HG03064 (cell line): ENCODE results near the gene PARP15.
A peak's percentile ranks its signal among the peaks of the same experiment; 100 is the strongest.
"Not testable (repeated sequence)": the region's sequence is repeated elsewhere in the genome, so short reads cannot be mapped to it uniquely, and the experiment has no call there.

Source experiments
- ATAC-seq: cut with Tn5 transposase; IDR thresholded peaks from one replicate; pipeline ENCODE4 v1.9.1; 2021; ENCODE audit warnings: low read depth; ENCODE audit not compliant: unreplicated experiment

The PARP15 gene

GRCh38 chr3:122612696-122613095 is 35.2 kb downstream of the PARP15 start:
- no peak for ATAC-seq

- no peak for ATAC-seq
These were observed 37.9 kb downstream of the PARP15 start for GRCh38 chr3:122615303-122615702.

DNA sequence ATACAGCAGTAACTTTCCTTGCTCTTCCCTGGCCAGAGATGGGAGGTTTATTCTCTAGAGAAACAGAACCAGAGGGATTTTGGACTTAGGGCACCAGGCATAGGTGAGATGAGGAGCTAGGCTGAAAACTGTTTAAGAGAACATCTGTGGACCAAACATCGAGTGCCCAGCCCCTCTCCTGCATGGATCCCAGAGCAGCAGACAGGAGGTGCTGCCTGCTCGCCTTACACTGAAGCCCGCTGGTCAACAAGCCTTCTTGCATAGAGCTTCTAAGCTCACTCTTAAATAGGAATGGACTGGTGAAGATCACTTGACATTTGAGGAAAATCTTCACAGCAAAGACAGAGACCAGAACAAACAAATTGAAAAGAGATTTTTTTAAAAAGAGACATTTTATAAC is 41.2 kb downstream of the PARP15 start:
- no peak for ATAC-seq

GRCh38 chr3:122619040-122619439 is 41.6 kb downstream of the PARP15 start:
- no peak for ATAC-seq

- ATAC-seq, result no peak
These were observed 42.9 kb downstream of the PARP15 start for GRCh38 chr3:122620399-122620798.

- ATAC-seq, result no peak
These were observed 43.7 kb downstream of the PARP15 start for GRCh38 chr3:122621112-122621511.

DNA sequence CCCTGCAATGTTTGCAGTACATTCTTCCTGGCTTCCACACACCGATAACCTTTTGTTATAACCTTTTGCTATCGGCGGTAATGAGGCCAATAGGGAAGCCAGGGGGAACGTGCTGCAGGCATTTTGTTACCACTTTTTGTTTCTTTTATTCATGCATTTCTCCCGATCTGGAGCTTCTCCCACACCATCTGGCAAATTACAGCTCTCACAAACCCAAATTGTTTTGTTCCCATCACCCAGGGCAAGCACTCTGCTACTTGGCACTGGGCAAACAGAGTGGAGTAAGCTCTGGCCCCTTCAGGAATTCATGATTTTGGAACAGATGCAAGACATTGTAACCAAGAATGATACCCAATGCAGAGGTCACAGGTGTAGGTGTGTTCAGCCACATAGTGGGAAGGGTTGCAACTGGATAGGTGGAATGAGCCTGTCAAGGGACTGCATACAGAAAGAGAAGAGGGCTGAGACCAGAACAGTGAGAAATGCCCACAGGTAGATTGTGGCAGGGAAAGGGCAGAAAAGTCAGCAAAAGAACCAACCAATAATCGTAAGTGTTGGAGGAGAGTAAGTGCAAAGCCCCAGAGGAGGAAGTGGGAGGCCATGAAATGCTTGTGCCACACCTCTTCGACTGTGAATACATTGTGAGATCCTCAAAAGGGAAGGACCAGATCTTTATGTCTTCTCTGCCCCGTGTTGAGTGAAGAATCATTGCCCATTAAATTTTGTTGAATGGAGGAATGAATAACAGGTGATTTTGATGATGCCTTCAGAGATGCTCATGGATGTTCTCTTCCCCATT is 45.8 kb downstream of the PARP15 start:
- ATAC-seq, result no peak

DNA sequence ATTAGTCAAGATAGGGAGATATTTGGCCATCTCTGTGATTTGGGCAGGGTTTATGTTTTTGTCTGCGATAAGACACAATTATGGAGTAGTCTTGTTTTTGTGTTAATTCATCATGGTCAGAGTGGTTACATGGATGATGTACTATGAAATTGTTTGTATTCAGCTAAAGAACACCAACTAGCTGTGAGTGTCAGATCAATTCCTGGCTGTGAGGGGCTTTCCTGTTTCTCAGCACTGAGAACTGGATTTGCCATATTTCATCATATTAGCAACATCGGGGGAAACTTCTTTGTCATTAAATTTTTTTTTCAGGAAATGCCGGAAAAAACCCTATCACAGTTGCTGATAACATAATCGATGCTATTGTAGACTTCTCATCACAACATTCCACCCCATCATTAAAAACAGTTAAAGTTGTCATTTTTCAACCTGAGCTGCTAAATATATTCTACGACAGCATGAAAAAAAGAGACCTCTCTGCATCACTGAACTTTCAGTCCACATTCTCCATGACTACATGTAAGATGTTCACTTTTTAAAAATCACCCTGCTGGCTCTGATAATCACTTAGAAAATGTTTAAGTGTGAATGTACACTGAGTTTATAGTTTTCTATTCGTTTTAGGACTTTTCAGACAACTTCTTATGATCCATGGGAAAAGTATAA is 49.2 kb downstream of the PARP15 start:
- no peak for ATAC-seq

DNA sequence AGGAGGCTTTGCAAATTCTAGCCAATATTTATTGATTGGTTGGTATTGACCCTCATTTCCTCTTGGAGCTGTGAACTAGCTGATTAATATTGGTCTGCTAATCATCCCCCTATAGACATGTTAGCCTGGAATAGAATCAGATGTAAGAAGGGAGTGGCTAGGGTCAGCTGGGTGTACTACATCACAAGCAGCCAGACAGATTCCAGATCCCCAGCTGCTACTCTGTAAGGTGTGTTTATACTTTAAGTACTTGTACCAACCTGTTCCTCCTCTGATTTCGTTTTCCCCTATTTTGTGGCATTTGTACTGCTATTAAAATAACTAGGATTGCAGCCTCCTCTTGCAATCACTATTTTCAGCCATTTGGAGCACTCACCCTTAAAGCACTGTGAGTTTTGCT is 49.9 kb downstream of the PARP15 start:
- no peak for ATAC-seq

GRCh38 chr3:122628567-122628966 is 51.1 kb downstream of the PARP15 start:
- no peak for ATAC-seq

DNA sequence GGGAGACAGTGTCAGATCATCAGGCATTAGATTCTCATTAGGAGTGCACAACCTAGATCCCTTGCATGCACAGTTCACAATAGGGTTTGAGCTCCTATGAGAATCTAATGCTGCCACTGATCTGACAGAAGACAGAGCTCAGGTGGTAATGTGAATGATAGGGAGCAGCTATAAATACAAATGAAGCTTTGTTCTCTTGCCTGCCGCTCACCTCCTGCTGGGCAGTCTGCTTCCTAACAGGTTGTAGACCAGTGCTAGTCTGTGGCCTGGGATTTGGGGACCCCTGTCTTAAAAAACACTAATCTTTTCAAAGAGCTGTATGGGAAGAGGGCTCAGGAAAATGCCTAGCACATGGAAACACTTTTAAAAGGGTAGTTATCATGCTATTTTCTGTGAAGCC is 52.3 kb downstream of the PARP15 start:
- no peak for ATAC-seq

GRCh38 chr3:122635789-122636188 is 58.3 kb downstream of the PARP15 start:
- ATAC-seq, result no peak

DNA sequence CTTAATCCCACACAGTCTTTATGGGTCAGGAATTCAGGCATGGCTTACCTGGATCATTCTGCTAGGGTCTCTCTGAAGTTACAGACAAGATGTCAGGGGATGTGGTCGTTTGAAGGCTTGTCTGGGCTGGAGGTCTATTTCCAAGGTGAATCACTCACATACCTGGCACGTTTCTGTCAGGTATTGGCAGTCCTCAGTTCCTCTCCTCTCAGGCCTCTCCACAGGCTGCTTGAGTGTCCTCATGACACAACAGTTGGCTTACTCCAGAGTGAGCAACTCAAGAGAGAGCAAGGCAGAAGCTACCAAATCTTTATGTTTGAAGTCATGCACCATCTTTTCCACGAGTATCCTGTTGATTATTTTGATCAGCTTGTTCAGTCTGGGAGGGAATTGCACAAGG is 59.2 kb downstream of the PARP15 start:
- no peak for ATAC-seq

DNA sequence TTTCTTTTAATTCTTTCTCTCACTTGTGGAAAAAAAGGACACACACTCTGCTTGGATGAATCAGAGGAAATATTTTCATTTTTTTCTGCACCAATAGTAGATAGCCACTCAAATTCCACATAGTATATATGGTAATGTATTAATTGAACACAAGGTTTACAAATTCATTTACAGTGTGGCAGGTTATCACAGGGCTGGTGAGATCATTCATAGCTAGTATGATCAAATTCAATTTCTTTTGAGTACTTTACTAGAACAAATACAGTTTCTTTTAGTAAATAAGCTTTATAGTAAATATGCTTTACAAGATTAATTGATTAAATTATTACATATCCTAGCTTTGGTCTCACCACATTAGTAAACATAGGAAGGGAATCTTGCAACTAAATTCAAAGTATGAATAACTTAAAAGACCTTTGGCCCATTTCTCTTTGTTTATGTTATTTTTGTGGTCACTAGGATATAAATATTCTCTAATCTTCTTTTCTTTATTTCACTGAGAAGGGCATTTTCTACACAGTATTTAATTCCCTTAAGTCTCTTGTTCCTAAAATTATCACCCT is 63.1 kb downstream of the PARP15 start:
- ATAC-seq, result no peak

DNA sequence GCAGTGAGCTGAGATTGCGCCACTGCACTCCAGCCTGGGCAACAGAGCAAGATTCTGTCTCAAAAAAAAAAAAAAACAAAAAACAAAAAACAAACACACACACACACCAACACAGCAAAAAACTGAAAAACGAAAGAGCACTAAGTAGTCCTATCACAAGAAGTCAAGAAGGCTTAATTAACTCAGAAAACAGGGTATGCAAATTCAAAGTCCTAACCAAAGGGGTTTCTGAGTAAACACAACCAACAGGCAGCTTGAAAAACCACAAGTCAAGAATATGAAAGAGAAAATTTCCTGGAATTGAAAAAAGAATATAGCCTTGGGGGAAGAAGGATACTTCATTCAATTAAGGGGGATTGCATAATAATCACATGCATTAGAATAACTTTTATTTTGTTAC is 65.5 kb downstream of the PARP15 start:
- no peak for ATAC-seq

DNA sequence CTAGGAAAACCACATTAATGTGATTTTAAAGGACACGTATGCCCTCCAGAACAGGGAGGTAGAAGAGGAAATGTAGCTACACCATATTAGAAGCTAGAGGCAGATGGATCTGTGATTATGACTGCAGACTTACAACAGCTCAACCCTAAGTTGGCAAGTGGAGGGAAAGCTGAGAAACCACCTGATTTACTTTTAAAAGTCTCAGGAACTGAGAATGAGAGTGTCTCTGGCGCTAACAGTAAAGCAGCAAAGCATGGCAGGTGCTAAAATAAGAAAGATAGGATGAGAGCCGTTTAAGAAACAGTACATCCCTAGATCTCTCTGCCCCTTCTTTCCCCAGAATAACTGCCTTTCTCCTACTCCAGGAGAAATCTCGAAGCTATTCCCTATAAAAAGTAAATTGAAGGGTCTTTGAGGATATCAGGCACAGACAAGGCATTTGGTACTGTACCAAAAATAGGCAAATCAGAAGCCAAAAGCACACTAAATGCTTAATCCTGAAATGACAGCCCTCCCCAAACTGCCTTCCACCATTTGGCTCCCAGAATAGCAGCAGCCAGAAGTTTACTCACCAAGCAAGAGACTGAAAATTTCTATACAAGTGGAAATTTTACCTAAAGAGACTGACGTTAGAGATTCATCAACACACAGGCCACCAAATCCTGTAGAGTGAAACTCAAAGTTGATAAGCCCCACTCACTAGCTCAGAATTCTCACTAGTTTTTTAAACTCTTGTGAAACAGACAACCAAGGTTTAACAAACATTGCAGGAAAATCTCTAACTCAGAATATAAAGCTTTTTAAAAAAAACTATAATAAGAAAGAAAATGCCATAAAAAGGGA is 68.9 kb downstream of the PARP15 start:
- peak; percentile 81 for ATAC-seq

- not testable (repeated sequence) for ATAC-seq
These were observed 73.9 kb downstream of the PARP15 start for GRCh38 chr3:122651233-122651907.

GRCh38 chr3:122651962-122652361 is 74.5 kb downstream of the PARP15 start:
- not testable (repeated sequence) for ATAC-seq

- not testable (repeated sequence) for ATAC-seq
These were observed 80.9 kb downstream of the PARP15 start for GRCh38 chr3:122658336-122658735.

DNA sequence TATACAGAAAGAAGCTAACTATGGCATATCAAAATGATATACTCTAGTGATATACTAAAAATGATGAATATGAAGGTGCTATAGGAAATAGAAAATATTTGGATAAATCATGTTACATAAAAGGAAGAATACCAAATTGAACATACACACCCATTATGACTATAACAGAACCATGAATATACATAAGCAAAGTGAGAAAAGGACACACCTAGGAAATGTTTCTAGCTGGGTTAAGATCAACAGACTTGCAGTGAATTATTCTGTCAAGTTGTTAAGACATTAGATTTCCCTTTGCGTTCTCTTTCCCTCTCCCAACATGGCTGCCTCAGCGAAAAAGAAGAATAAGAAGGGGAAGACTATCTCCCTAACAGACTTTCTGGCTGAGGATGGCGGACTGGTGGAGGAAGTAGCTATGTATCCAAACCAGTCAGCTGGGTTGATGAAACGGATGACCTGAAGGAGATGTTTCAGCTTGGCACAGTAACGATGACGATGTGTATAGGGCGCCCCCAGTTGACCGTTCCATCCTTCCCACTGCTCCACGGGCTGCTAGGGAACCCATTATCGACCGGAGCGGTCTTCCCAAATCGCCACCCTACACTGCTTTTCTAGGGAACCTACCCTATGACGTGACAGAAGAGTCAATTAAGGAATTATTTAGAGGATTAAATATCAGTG is 83.0 kb downstream of the PARP15 start:
- ATAC-seq, result no peak
